Fibroblast of villous mesenchyme (primary cell): ENCODE measurements around the gene SLC27A1. TPM values are rescaled to one million over a fixed set of nuclear protein-coding genes. Genes with fewer than 3 reads are reported as not detected.

Experiments
- DNase-seq: peaks from one replicate; pipeline ENCODE4 v3.0.0-alpha.2; 2010; ENCODE audit warnings: low read depth
- H3K4me3 ChIP-seq: 2 replicates; pipeline ENCODE4 v1.5.1; 2011; ENCODE audit warnings: low read depth, mild to moderate bottlenecking, low read length
- CTCF ChIP-seq: IDR thresholded peaks from 2 replicates; pipeline ENCODE4 v1.5.1; 2012; ENCODE audit warnings: low read depth, mild to moderate bottlenecking, low read length; ENCODE audit not compliant: insufficient read depth
- total RNA-seq: library from RNA; depleted of rRNA; stranded (reverse); fragments of >200 nt; gene quantifications from 2 replicates; pipeline ENCODE4 v1.2.3, GENCODE V29; 2012

SLC27A1 gene
- total RNA-seq, 1 donor = 10.8 TPM

GRCh38 chr19:17456127-17456526 lies 14.2 kb upstream of the SLC27A1 start:
- H3K4me3 ChIP-seq = no peak overlapping the region
- no peak for DNase-seq
- no peak for TF ChIP-seq CTCF

GRCh38 chr19:17457616-17458015 lies 12.7 kb upstream of the SLC27A1 start:
- TF ChIP-seq CTCF = no peak
- DNase-seq = peak; percentile 30
- H3K4me3 ChIP-seq = no peak overlapping the region

- DNase-seq = no peak
- no peak overlapping the region for H3K4me3 ChIP-seq
- no peak for TF ChIP-seq CTCF
Measured at GRCh38 chr19:17458970-17459369, 11.4 kb upstream of the SLC27A1 start.

- TF ChIP-seq CTCF = no peak
- H3K4me3 ChIP-seq = no peak within 1 kb of the TSS
- DNase-seq = no peak
Measured at GRCh38 chr19:17460372-17461230, 9.7 kb upstream of the SLC27A1 start, which contains the start of gene NXNL1. Gene NXNL1, minus strand, starts transcription at chr19:17460926. Its CDS starts 57 bp downstream, at chr19:17460869.

GRCh38 chr19:17466487-17466850 lies 3.9 kb upstream of the SLC27A1 start:
- no peak overlapping the region for H3K4me3 ChIP-seq
- no peak for TF ChIP-seq CTCF
- DNase-seq = no peak

- no peak overlapping the region for H3K4me3 ChIP-seq
- no peak for TF ChIP-seq CTCF
- DNase-seq = no peak
Measured at GRCh38 chr19:17467471-17468301, 2.6 kb upstream of the SLC27A1 start.
